Measurements from ENCODE around the gene LCK.
A peak's percentile ranks its signal among the peaks of the same experiment; 100 is the strongest.

Gene LCK

DNA sequence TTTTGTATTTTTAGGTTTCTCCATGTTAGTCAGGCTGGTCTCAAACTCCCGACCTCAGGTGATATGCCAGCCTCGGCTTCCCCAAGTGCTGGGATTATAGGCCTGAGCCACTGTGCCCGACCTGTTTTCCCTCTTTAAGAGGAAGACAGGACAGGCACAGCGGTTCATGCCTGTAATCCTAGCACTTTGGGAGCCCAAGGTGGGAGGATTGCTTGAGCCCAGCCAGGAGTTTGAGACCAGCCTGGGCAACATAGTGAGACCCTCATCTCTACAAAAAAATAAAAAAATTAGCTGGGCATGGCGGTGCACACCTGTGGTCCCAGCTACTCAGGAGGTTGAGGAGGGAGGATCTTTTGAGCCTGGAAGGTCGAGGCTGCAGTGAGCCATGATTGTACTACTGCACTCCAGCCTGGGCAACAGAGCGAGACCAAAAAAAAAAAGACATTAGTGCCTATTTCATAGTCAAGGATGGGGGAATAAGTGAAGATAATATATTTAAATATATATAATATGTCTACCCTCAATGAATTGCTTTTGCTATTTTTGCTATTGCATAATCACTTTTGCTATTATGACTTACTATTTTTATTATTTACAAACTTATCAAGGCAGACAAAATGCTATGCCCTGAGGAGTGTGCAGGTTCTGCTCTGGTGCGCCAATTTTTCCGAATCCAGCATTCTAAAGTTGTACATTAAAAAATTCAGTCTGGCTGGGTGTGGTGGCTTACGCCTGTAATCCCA, 67.2 kb downstream of the LCK start:
- no peak for FAIRE-seq
- DNase-seq (ENCODE audit: low spot score): no peak

DNA sequence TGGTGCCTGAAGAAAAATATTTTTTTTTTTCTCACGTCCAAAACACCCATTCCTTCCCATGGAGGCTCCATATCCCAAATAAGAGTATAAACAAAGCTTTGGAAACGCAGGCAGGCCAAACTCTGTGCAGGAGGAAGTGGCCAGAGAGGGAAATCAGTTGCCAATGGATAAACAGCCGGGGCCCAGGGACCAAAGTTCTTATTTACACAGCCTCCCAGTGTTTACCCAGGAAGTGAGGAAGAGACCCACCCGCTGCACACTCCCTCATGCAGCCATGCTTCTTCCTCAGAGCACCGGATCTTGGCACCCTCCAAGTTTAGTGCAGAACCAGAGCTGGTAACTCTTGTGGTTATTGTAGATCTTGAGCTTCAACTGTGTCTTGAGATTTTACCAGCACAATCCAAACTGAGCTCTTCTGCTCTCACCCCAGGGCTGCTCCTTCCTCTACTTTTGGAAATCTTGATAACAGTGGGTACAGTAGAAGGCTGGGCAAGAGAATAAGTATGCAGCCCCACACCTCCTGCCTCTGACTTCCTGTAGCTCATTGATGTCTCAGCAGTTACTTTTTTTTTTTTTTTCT, 70.7 kb downstream of the LCK start:
- FAIRE-seq: no peak
- no peak for DNase-seq (ENCODE audit: low spot score)

DNA sequence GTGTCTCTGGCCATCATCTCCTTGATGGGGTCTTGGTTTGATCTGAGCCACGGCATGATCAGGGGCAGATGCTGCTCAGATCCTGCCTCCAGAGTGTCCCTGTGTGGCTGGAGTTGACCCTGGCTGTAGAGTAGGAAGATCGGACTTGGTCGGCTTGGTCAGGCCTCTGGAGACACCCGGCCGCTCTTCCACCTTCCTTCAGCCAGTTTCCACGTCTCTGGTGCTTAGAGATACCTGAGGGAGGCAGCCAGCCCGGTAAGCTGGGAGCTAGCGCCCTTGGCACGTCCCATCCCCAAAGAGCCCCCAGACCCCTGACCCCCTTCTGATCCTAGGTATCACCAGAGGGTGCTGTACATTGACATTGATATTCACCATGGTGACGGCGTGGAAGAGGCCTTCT, 76.1 kb downstream of the LCK start:
- FAIRE-seq: no peak
- no peak for DNase-seq (ENCODE audit: low spot score)

DNA sequence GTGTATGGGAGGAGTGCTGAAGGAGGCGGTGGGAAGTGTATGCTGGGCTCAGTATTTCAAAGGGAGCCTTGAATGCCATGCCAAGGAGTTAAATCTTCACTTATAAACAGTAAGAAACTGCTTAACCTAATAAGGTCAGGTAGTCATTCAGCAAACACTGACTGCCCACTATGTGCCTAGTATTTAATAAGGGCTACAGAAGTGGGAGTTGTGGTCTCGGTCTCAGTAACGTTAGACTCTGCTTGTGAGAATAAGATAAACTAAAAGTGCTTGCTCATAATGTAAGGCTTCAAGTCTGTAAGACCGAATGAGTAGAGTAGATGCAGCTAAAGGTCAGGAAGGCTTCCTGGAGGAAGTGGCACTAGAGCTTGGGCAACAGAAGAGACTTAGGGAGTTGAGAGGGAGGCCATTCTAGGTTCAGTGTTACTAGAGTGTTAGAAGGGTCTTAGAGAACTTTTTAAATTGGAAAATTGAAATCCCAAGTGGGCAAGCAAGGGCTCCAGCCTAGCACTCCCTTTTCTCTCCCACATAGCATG, 78.9 kb downstream of the LCK start:
- FAIRE-seq (no peak), DNase-seq (ENCODE audit: low spot score) (no peak)

DNA sequence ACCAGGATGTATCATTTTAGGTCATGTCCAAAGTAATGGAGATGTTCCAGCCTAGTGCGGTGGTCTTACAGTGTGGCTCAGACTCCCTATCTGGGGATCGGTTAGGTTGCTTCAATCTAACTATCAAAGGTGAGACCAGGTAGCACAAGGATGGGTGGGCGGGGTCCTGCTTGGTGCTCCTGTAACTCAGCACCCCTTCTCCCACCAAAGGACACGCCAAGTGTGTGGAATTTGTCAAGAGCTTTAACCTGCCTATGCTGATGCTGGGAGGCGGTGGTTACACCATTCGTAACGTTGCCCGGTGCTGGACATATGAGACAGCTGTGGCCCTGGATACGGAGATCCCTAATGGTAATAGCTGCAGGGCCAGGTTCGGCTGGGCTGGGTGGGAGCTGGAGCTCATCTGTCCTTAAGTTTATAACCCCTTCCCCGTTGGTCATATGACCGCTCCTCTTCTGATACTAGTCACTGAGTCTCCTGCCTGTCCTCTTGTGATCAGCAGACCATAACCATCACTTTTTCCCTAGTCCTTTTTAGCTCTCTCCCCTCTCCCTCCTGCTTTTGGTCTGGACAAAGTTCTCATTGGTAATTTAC, 79.6 kb downstream of the LCK start:
- no peak for FAIRE-seq

DNA sequence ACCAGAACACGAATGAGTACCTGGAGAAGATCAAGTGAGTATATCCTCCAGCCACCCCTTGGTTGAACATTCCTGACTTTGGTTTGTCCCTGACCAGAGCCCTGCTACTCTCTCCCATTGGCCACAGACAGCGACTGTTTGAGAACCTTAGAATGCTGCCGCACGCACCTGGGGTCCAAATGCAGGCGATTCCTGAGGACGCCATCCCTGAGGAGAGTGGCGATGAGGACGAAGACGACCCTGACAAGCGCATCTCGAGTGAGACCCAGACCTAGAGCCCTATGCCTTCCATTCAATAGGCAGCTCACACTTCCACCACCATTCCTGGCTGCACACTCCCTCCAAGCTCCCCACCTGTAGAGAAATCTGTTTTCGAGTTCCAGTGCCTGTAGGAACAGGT, 80.5 kb downstream of the LCK start:
- FAIRE-seq (no peak), DNase-seq (ENCODE audit: low spot score) (no peak)

More for the DNA sequence above, 79.6 kb downstream of the LCK start:
- DNase-seq (ENCODE audit: low spot score): no peak

DNA sequence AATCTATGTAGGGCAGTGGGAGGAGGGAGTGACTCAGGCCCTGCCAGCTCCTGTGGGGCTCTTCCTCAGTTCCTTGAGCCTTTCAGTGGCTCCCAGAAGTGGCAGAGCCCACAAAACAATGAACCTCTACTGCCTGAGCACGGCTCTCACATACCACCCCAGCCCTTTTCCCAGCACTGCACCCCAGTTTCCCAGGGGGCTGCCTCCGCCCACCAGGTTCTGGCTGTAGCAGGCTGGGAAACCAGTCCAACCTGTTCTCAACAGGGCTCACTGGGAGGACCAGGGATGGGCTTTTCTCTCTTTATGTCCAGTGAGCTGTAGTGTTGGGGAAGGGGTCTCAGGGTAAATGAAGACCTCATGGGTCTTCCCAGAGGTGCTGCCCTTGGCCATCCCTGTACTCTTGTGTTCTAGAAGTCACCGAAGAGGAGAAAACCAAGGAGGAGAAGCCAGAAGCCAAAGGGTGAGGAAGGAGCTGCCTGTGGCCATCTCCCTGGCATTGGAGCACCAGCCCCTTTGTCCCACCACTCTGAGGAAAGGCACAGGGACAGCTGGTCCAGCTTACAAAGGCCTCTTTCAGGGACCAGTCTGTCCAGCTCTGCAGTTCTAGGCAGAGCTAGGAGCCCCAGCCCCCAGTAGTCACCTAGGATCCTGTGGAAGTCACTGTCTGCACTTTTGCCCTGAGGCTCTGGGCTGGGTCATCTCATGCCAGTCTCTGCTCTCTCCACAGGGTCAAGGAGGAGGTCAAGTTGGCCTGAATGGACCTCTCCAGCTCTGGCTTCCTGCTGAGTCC, 81.4 kb downstream of the LCK start:
- DNase-seq (ENCODE audit: low spot score) (no peak), FAIRE-seq (no peak)

DNA sequence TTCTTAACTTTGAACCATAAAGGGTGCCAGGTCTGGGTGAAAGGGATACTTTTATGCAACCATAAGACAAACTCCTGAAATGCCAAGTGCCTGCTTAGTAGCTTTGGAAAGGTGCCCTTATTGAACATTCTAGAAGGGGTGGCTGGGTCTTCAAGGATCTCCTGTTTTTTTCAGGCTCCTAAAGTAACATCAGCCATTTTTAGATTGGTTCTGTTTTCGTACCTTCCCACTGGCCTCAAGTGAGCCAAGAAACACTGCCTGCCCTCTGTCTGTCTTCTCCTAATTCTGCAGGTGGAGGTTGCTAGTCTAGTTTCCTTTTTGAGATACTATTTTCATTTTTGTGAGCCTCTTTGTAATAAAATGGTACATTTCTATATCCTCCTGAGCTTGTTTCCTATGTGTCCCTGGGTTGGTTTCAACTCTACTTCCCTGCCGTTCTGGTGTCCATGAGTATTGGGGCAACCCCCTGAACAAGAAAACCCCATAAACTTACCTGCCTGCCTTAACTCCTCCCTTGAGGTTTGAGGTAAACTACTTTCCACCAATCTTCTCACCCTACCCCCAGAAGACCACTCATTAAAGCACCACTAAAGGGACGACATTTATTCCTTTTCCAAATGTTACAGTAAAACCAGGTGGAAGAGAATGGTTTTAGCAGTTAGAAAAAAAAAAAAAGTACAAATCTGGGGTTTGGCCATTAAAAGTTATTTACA, 82.3 kb downstream of the LCK start:
- no peak for FAIRE-seq
- no peak for DNase-seq (ENCODE audit: low spot score)

DNA sequence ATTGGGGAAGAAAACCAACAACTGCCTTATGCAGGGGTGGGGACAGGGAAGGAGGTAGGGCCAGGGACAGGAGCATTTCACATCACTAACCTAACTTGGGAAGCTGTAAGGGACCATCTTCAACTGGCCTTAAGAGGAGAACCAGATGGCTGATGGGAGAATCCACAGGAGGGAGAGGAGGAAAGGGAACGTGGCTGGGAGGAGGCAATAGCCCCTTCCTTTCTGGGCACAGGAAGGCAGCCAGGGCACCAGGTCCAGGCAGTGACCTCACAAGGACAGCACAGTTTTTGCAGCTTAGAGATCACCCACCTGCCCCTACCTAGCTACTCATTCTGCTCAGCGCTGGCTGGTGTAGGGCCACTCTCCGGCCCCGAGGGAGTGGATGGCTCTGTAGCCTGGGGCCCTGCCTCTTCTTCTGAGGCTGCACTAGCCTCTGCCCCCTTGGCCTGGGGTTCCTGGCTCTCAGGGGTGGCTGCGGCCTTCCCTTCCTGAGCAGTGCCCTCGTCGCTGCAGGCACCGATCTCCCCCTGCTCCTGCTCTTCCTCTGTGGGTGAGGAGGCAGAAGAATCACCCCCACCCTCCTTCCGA, 83.3 kb downstream of the LCK start:
- DNase-seq (ENCODE audit: low spot score): no peak
- FAIRE-seq: no peak

DNA sequence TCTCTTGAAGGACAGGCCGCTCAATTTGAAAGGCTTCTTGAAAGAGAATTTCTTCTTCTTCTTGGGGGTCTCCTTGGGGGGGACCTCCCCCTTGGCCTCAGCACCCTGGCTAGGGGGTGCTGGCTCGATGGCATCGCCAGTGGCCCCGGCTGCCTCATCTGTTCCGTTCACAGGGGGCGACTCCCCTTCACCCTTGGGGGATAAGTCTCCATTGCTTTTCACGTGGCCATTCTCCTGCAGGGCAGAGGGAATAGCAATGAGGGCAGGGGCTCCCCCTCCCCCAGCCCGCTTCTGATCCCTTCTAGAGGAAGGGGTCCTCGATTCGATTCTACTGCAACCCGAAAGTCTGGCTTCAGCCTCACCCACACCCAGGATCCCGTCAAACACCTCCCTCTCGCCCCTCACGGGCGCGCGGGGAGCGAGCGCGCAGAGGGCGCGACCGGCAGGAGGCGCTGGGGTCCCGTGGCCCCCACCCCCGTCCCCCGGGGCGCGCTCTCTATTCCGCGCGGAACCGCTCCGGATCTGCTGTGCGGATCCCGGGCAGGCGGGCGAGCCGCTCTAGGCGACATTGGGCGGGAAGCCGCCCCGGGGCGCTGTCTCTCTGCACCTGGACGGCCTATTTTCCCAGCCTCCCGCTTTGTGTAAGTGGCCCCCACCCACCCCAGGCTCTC, 83.9 kb downstream of the LCK start:
- FAIRE-seq (no peak), DNase-seq (ENCODE audit: low spot score) (peak; percentile 75)

DNA sequence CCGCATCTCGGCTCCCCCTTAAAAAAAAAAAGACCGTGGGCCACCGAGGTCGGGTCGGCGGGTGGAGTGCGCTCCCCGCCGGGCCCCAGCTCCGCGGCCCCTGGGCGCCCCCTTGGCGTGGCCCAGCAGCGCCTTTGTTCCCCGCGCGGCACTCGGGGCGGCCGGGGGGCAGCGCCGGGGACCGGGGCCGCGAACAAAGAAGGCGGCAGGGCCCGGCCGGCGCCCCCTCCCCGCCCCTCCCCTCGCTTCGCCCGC, 84.4 kb downstream of the LCK start:
- DNase-seq (ENCODE audit: low spot score): no peak
- FAIRE-seq: no peak

All from urothelium cell line (cell line).